Ishikawa (cell line): ENCODE results near the gene ADD2.
A peak's percentile ranks its signal among the peaks of the same experiment; 100 is the strongest.

Experiments
- CEBPB ChIP-seq: IDR thresholded peaks from 2 replicates; pipeline ENCODE4 v1.6.1; 2012
- CREB1 ChIP-seq: IDR thresholded peaks from 2 replicates; pipeline ENCODE4 v1.6.1; 2012; ENCODE audit warnings: low read depth
- EGR1 ChIP-seq: IDR thresholded peaks from 2 replicates; pipeline ENCODE4 v1.6.1; 2012
- EP300 ChIP-seq: IDR thresholded peaks from 2 replicates; pipeline ENCODE4 v1.6.1; 2012; ENCODE audit warnings: borderline replicate concordance
- FOXM1 ChIP-seq: IDR thresholded peaks from 2 replicates; pipeline ENCODE4 v1.6.1; 2012; ENCODE audit warnings: low read depth, borderline replicate concordance
- MAX ChIP-seq: IDR thresholded peaks from 2 replicates; pipeline ENCODE4 v1.6.1; 2012
- NFIC ChIP-seq: IDR thresholded peaks from 2 replicates; pipeline ENCODE4 v1.6.1; 2012
- RAD21 ChIP-seq: IDR thresholded peaks from 2 replicates; pipeline ENCODE4 v1.6.1; 2012; ENCODE audit warnings: low read depth
- REST ChIP-seq: IDR thresholded peaks from 2 replicates; pipeline ENCODE4 v1.6.1; 2012; ENCODE audit warnings: low read depth, mild to moderate bottlenecking
- TAF1 ChIP-seq: IDR thresholded peaks from 2 replicates; pipeline ENCODE4 v1.6.1; 2012; ENCODE audit warnings: low read depth, mild to moderate bottlenecking
- TCF12 ChIP-seq: IDR thresholded peaks from 2 replicates; pipeline ENCODE4 v1.6.1; 2012; ENCODE audit warnings: low read depth
- TEAD4 ChIP-seq: IDR thresholded peaks from 2 replicates; pipeline ENCODE4 v1.6.1; 2012
- USF1 ChIP-seq: IDR thresholded peaks from 2 replicates; pipeline ENCODE4 v1.6.1; 2012
- YY1 ChIP-seq: IDR thresholded peaks from 2 replicates; pipeline ENCODE4 v1.6.1; 2012; ENCODE audit warnings: low read depth
- ZBTB7A ChIP-seq: IDR thresholded peaks from 2 replicates; pipeline ENCODE4 v1.6.1; 2012; ENCODE audit warnings: low read depth

ADD2 gene

GRCh38 chr2:70607121-70607561 lies 160.9 kb downstream of the ADD2 start:
- no peak for TF ChIP-seq TEAD4
- no peak for TF ChIP-seq CEBPB
- TF ChIP-seq REST = no peak
- no peak for TF ChIP-seq USF1
- TF ChIP-seq CREB1 = no peak
- TF ChIP-seq ZBTB7A = no peak
- TF ChIP-seq NFIC = peak; percentile 75
- no peak for TF ChIP-seq EGR1
- no peak for TF ChIP-seq YY1
- TF ChIP-seq MAX = 0 out of 2 replicates have a peak, but pooled peaks have one; percentile 48
- peak; percentile 64 for TF ChIP-seq TCF12
- peak; percentile 70 for TF ChIP-seq EP300
- no peak for TF ChIP-seq FOXM1
- no peak for TF ChIP-seq RAD21
- no peak for TF ChIP-seq TAF1
